HUES6 (cell line): Measurements from ENCODE around the gene ARHGEF38.
"Not testable (repeated sequence)": the region's sequence is repeated elsewhere in the genome, so short reads cannot be mapped to it uniquely, and the experiment has no call there.

Experiments
- H3K27ac ChIP-seq: 2 replicates; pipeline ENCODE4 v1.7.0; 2013; ENCODE audit warnings: low read depth, mild to moderate bottlenecking, low read length, inconsistent platforms
- H3K27me3 ChIP-seq: 2 replicates; pipeline ENCODE4 v1.6.1; 2013; ENCODE audit warnings: low read length; ENCODE audit not compliant: control insufficient read depth, insufficient read depth
- H3K36me3 ChIP-seq: 2 replicates; pipeline ENCODE4 v1.6.1; 2013; ENCODE audit warnings: low read length; ENCODE audit not compliant: control insufficient read depth, insufficient read depth
- H3K4me1 ChIP-seq: 2 replicates; pipeline ENCODE4 v1.6.1; 2013; ENCODE audit warnings: low read length; ENCODE audit not compliant: control insufficient read depth, insufficient read depth
- H3K4me3 ChIP-seq: 2 replicates; pipeline ENCODE4 v1.5.1; 2013; ENCODE audit warnings: low read depth, low read length
- H3K9ac ChIP-seq: one replicate; pipeline ENCODE4 v1.6.1; 2013; ENCODE audit warnings: mild to moderate bottlenecking, low read length
- H3K9me3 ChIP-seq: 2 replicates; pipeline ENCODE4 v1.6.1; 2013; ENCODE audit warnings: low read depth, low read length; ENCODE audit not compliant: control insufficient read depth, insufficient read depth

The ARHGEF38 gene

GRCh38 chr4:105609819-105610218 is 57.4 kb downstream of the ARHGEF38 start:
- not testable (repeated sequence) for H3K9me3 ChIP-seq, H3K4me1 ChIP-seq, H3K27me3 ChIP-seq, H3K4me3 ChIP-seq, H3K9ac ChIP-seq, H3K36me3 ChIP-seq, H3K27ac ChIP-seq

GRCh38 chr4:105613306-105613705 is 60.9 kb downstream of the ARHGEF38 start:
- Histone ChIP-seq H3K4me1 (no peaks in the 10 kb centered on the region), H3K9me3 (no peaks in the 10 kb centered on the region), H3K4me3 (no peak overlapping the region), H3K36me3 (no peaks in the 10 kb centered on the region), H3K27ac (no peak overlapping the region), H3K27me3 (no peaks in the 10 kb centered on the region), H3K9ac (no peak overlapping the region)

GRCh38 chr4:105619188-105619931 is 66.9 kb downstream of the ARHGEF38 start:
- no peak overlapping the region for H3K9ac ChIP-seq
- H3K36me3 ChIP-seq: no peaks in the 10 kb centered on the region
- H3K4me1 ChIP-seq: no peaks in the 10 kb centered on the region
- H3K9me3 ChIP-seq: no peaks in the 10 kb centered on the region
- H3K27me3 ChIP-seq: no peaks in the 10 kb centered on the region
- H3K27ac ChIP-seq: no peak overlapping the region
- no peak overlapping the region for H3K4me3 ChIP-seq

- Histone ChIP-seq H3K9ac (no peak overlapping the region), H3K4me3 (no peak overlapping the region), H3K9me3 (no peaks in the 10 kb centered on the region), H3K36me3 (no peaks in the 10 kb centered on the region), H3K27me3 (no peaks in the 10 kb centered on the region), H3K4me1 (no peaks in the 10 kb centered on the region), H3K27ac (no peak overlapping the region)
Observed at GRCh38 chr4:105620640-105621323, 68.4 kb downstream of the ARHGEF38 start.

- no peaks in the 10 kb centered on the region for H3K36me3 ChIP-seq
- no peak overlapping the region for H3K27ac ChIP-seq
- H3K9ac ChIP-seq: no peak overlapping the region
- H3K27me3 ChIP-seq: no peaks in the 10 kb centered on the region
- H3K9me3 ChIP-seq: no peaks in the 10 kb centered on the region
- H3K4me1 ChIP-seq: no peaks in the 10 kb centered on the region
- no peak overlapping the region for H3K4me3 ChIP-seq
Observed at GRCh38 chr4:105622269-105622668, 69.8 kb downstream of the ARHGEF38 start.

GRCh38 chr4:105623099-105623498 is 70.7 kb downstream of the ARHGEF38 start:
- Histone ChIP-seq H3K27ac (no peak overlapping the region), H3K4me3 (no peak overlapping the region), H3K27me3 (no peaks in the 10 kb centered on the region), H3K9ac (no peak overlapping the region), H3K36me3 (no peaks in the 10 kb centered on the region), H3K4me1 (no peaks in the 10 kb centered on the region), H3K9me3 (no peaks in the 10 kb centered on the region)

- H3K4me3 ChIP-seq: no peak overlapping the region
Observed at GRCh38 chr4:105624530-105624929, 72.1 kb downstream of the ARHGEF38 start.

GRCh38 chr4:105625214-105625613 is 72.8 kb downstream of the ARHGEF38 start:
- no peaks in the 10 kb centered on the region for H3K36me3 ChIP-seq
- H3K27ac ChIP-seq: no peak overlapping the region
- no peak overlapping the region for H3K4me3 ChIP-seq
- H3K9ac ChIP-seq: no peak overlapping the region
- H3K4me1 ChIP-seq: no peaks in the 10 kb centered on the region
- H3K9me3 ChIP-seq: no peaks in the 10 kb centered on the region
- H3K27me3 ChIP-seq: no peaks in the 10 kb centered on the region

More at GRCh38 chr4:105624530-105624929, 72.1 kb downstream of the ARHGEF38 start:
- Histone ChIP-seq H3K27ac (no peak overlapping the region), H3K36me3 (no peaks in the 10 kb centered on the region), H3K9me3 (no peaks in the 10 kb centered on the region), H3K27me3 (no peaks in the 10 kb centered on the region), H3K4me1 (no peaks in the 10 kb centered on the region), H3K9ac (no peak overlapping the region)

- Histone ChIP-seq H3K4me3 (no peak overlapping the region), H3K4me1 (no peaks in the 10 kb centered on the region), H3K9ac (no peak overlapping the region), H3K36me3 (no peaks in the 10 kb centered on the region), H3K9me3 (no peaks in the 10 kb centered on the region), H3K27me3 (no peaks in the 10 kb centered on the region), H3K27ac (no peak overlapping the region)
Observed at GRCh38 chr4:105626846-105627245, 74.4 kb downstream of the ARHGEF38 start.

- Histone ChIP-seq H3K4me1 (no peaks in the 10 kb centered on the region), H3K36me3 (no peaks in the 10 kb centered on the region), H3K4me3 (no peak overlapping the region), H3K27ac (no peak overlapping the region), H3K27me3 (no peaks in the 10 kb centered on the region), H3K9ac (no peak overlapping the region), H3K9me3 (no peaks in the 10 kb centered on the region)
Observed at GRCh38 chr4:105627620-105628019, 75.2 kb downstream of the ARHGEF38 start.
